Spleen (tissue), 7 donors: ENCODE data around the gene CCDC88C.

Experiments
- POLR2A ChIP-seq, 3 donors: fragments of 450-650 bp; IDR thresholded peaks; one replicate each; pipeline ENCODE4 v1.5.1; 2017; ENCODE audit warnings: antibody characterized with exemption in 3 of 3, mild to moderate bottlenecking in 1 of 3
- POLR2AphosphoS5 ChIP-seq, 3 donors: sonication (generic); formaldehyde crosslinking; IDR thresholded peaks; one replicate each; pipeline ENCODE4 v1.5.1; 2017; ENCODE audit warnings: antibody characterized with exemption in 3 of 3
- TF ChIP-seq, protein P1 (sequence below), 11 experiments: fragments of 200-600 bp in 7 of 11; fragments of 450-650 bp in 4 of 11; sonication (generic) in 4 of 11; IDR thresholded peaks in 8 of 11; conservative IDR thresholded peaks in 3 of 11; 1 replicate in 7 of 11; 2 replicates in 4 of 11; pipeline versions ENCODE4 v1.4.0 to v1.8.0; 2016 to 2021; ENCODE audit warnings: antibody characterized with exemption in 11 of 11, inconsistent platforms in 4 of 11, mild to moderate bottlenecking in 1 of 11
- donor health status: DM: no; HTN: no; CAD: no; lungs with moderate emphysema.
- donor health status: DM: no; HTN: no; CAD: no.
- donor health status: DM: no; HTN: no; CAD: no.

DNA sequence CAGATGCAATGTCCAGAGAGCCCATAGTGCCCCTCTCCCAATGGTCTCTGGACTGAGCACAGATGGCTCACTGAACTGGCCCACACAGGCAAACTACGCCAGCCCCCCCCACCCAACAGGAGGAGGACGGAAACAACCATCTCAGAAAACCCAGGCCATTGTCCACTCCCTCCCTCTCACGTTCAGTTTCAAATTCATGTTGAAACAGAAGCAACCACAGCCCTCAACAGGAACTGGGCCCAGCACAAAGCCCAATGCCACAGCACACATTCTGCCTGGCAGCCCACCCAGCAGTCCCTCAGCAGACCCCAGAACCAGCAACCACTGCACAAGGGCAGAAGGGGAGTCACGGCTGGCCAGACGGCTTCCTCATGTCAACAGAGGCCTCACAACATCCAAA, 10.6 kb downstream of the CCDC88C start:
- TF ChIP-seq, protein P1, sequence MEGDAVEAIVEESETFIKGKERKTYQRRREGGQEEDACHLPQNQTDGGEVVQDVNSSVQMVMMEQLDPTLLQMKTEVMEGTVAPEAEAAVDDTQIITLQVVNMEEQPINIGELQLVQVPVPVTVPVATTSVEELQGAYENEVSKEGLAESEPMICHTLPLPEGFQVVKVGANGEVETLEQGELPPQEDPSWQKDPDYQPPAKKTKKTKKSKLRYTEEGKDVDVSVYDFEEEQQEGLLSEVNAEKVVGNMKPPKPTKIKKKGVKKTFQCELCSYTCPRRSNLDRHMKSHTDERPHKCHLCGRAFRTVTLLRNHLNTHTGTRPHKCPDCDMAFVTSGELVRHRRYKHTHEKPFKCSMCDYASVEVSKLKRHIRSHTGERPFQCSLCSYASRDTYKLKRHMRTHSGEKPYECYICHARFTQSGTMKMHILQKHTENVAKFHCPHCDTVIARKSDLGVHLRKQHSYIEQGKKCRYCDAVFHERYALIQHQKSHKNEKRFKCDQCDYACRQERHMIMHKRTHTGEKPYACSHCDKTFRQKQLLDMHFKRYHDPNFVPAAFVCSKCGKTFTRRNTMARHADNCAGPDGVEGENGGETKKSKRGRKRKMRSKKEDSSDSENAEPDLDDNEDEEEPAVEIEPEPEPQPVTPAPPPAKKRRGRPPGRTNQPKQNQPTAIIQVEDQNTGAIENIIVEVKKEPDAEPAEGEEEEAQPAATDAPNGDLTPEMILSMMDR (IDR thresholded peaks at IDR 0.05 in 8 of 11, conservative IDR thresholded peaks at IDR 0.05 in 3 of 11) = no peak
- TF ChIP-seq POLR2A (IDR thresholded peaks at IDR 0.05) = no peak
- no peak for TF ChIP-seq POLR2AphosphoS5 (IDR thresholded peaks at IDR 0.05)
